ENCODE data around the gene UGGT2.

DNA sequence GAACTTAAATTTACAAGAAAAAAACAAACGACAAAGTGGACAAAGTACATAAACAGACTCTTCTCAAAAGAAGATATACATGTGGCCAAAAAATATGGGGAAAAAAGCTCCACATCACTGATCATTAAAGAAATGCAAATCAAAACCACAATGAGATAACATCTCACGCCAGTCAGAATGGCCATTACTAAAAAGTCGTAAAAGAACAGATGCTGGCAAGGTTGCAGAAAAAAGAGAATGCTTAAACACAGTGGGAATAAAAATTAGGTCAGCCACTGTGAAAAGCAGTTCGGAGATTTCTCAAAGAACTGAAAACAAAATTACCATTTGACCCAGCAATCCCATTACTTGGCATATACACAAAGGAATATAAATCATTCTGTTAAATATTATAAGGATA, 132.7 kb downstream of the UGGT2 start:
- TF ChIP-seq CTCF (IDR thresholded peaks at IDR 0.05) = no peak
- TF ChIP-seq POLR2A (IDR thresholded peaks at IDR 0.05) = no peak

All from breast epithelium (tissue), 3 donors.